HCT116 (cell line): ENCODE results near the gene BBS9.

ENCODE experiments used
- CBX3 ChIP-seq: IDR thresholded peaks from 2 replicates; pipeline ENCODE4 v1.6.1; 2012; ENCODE audit warnings: low read depth
- CEBPB ChIP-seq: IDR thresholded peaks from 2 replicates; pipeline ENCODE4 v1.6.1; 2012; ENCODE audit warnings: low read depth
- CTCF ChIP-seq, 3 experiments: fragments of 200-600 bp in 1 of 3; sonication (generic) in 1 of 3; IDR thresholded peaks in 2 of 3; conservative IDR thresholded peaks in 1 of 3; 2 replicates each; pipeline ENCODE4 v1.5.1; 2012 to 2017; ENCODE audit warnings: low read depth in 2 of 3, low read length in 2 of 3, antibody characterized with exemption in 1 of 3, borderline replicate concordance in 1 of 3, control low read depth in 1 of 3, mild to moderate bottlenecking in 1 of 3, mixed read lengths in 1 of 3, mixed run types in 1 of 3, moderate library complexity in 1 of 3; ENCODE audit not compliant: insufficient read depth in 1 of 3
- EZH2 ChIP-seq: fragments of 200-600 bp; sonication (generic); IDR thresholded peaks from 2 replicates; pipeline ENCODE4 v1.6.1; 2017; ENCODE audit warnings: antibody characterized with exemption, mixed run types
- MAX ChIP-seq: IDR thresholded peaks from 2 replicates; pipeline ENCODE4 v1.6.1; 2012
- POLR2A ChIP-seq: IDR thresholded peaks from 2 replicates; pipeline ENCODE4 v1.7.0; 2011; ENCODE audit warnings: borderline replicate concordance; ENCODE audit not compliant: insufficient read depth, insufficient read length; ENCODE audit errors: extremely low read depth
- POLR2AphosphoS5 ChIP-seq: IDR thresholded peaks from 2 replicates; pipeline ENCODE4 v1.6.1; 2011; ENCODE audit warnings: mild to moderate bottlenecking, low read depth, low read length, moderate library complexity
- RAD21 ChIP-seq: IDR thresholded peaks from 2 replicates; pipeline ENCODE4 v1.6.1; 2012; ENCODE audit warnings: low read depth, mild to moderate bottlenecking
- REST ChIP-seq: IDR thresholded peaks from 2 replicates; pipeline ENCODE4 v1.6.1; 2012; ENCODE audit warnings: low read depth
- SIN3A ChIP-seq: IDR thresholded peaks from 2 replicates; pipeline ENCODE4 v1.6.1; 2012; ENCODE audit warnings: low read depth
- SP1 ChIP-seq: IDR thresholded peaks from 2 replicates; pipeline ENCODE4 v1.6.1; 2012; ENCODE audit warnings: low read depth
- YY1 ChIP-seq: IDR thresholded peaks from 2 replicates; pipeline ENCODE4 v1.6.1; 2011; ENCODE audit warnings: low read length, low read depth, moderate library complexity, mild to moderate bottlenecking; ENCODE audit not compliant: insufficient replicate concordance; ENCODE audit errors: extremely low read depth

- no peak for TF ChIP-seq REST
- peak; percentile 20 to 66 (median 59); a peak in 5 of 6 replicates for TF ChIP-seq CTCF (IDR thresholded peaks at IDR 0.05 in 2 of 3, conservative IDR thresholded peaks at IDR 0.05 in 1 of 3; ENCODE audit: borderline replicate concordance in 1 of 3, insufficient read depth in 1 of 3, low read depth in 2 of 3, low read length in 2 of 3)
- no peak for TF ChIP-seq POLR2AphosphoS5
- no peak for TF ChIP-seq POLR2A
- TF ChIP-seq CEBPB = no peak
- TF ChIP-seq SP1 = no peak
- TF ChIP-seq EZH2 = no peak
- no peak for TF ChIP-seq MAX
- no peak for TF ChIP-seq SIN3A
- no peak for TF ChIP-seq YY1
- TF ChIP-seq RAD21 = peak; percentile 62
- no peak for TF ChIP-seq CBX3
Observed at GRCh38 chr7:33334349-33334748, 205.0 kb downstream of the BBS9 start.
